Spleen (tissue), 7 donors: ENCODE results near the gene FAM50A.

Experiments used
- POLR2A ChIP-seq, 3 donors: fragments of 450-650 bp; IDR thresholded peaks; one replicate each; pipeline ENCODE4 v1.5.1; 2017; ENCODE audit warnings: antibody characterized with exemption in 3 of 3, mild to moderate bottlenecking in 1 of 3
- POLR2AphosphoS5 ChIP-seq, 3 donors: sonication (generic); formaldehyde crosslinking; IDR thresholded peaks; one replicate each; pipeline ENCODE4 v1.5.1; 2017; ENCODE audit warnings: antibody characterized with exemption in 3 of 3
- TF ChIP-seq, protein P1 (sequence below), 11 experiments: fragments of 200-600 bp in 7 of 11; fragments of 450-650 bp in 4 of 11; sonication (generic) in 4 of 11; IDR thresholded peaks in 8 of 11; conservative IDR thresholded peaks in 3 of 11; 1 replicate in 7 of 11; 2 replicates in 4 of 11; pipeline versions ENCODE4 v1.4.0 to v1.8.0; 2016 to 2021; ENCODE audit warnings: antibody characterized with exemption in 11 of 11, inconsistent platforms in 4 of 11, mild to moderate bottlenecking in 1 of 11
- donor health status: DM: no; HTN: no; CAD: no; lungs with moderate emphysema.
- donor health status: DM: no; HTN: no; CAD: no.
- donor health status: DM: no; HTN: no; CAD: no.

DNA sequence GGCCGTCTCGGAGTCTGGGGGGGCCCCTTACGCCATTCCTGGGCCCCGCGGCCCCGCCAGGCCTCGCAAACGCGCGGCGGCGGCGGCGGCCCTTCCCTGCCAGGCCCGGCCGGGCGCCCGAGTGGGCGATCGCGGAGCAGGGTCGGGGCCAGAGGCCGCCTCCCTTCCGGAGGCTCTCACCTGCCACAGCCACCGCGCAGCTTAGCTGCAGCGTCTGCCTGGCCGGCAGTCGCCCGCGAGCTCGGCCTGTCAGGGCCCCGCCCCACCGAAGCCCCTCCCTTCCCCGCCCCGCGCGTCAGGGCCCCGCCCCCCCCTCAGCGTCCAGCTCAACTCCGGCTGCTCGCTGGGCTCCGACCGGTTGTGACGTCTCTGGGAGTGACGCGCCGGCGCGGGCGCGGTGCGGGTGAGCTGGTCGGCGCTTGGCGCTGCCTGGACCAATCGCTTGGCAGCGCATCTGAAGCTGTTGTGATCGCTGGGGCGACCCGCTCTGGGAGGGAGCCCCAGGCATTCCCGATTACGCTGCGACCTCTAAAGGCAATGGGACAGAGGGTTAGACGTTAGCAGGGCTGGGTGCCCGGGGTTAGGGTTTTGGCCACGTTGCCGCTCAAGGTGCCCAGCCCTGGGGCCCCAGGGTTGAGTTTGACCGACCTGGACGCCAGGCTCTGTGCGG is 46.6 kb downstream of the FAM50A start, which contains the start of gene SLC10A3:
- TF ChIP-seq, protein P1, sequence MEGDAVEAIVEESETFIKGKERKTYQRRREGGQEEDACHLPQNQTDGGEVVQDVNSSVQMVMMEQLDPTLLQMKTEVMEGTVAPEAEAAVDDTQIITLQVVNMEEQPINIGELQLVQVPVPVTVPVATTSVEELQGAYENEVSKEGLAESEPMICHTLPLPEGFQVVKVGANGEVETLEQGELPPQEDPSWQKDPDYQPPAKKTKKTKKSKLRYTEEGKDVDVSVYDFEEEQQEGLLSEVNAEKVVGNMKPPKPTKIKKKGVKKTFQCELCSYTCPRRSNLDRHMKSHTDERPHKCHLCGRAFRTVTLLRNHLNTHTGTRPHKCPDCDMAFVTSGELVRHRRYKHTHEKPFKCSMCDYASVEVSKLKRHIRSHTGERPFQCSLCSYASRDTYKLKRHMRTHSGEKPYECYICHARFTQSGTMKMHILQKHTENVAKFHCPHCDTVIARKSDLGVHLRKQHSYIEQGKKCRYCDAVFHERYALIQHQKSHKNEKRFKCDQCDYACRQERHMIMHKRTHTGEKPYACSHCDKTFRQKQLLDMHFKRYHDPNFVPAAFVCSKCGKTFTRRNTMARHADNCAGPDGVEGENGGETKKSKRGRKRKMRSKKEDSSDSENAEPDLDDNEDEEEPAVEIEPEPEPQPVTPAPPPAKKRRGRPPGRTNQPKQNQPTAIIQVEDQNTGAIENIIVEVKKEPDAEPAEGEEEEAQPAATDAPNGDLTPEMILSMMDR (IDR thresholded peaks at IDR 0.05 in 8 of 11, conservative IDR thresholded peaks at IDR 0.05 in 3 of 11) = peak in 3 of 11 experiments; percentile 9 to 19 (median 11)
- TF ChIP-seq POLR2AphosphoS5 (IDR thresholded peaks at IDR 0.05) (peak; percentile 91 to 94 (median 94)), POLR2A (IDR thresholded peaks at IDR 0.05) (peak in 2 of 3 donors; percentile 23 to 67)
